NCI-H510A (cell line): ENCODE results near the gene TRIM44.
"Not testable (repeated sequence)": the region's sequence is repeated elsewhere in the genome, so short reads cannot be mapped to it uniquely, and the experiment has no call there.

ENCODE experiments used
- DNase-seq: peaks from one replicate; lab custom pipeline; 2025; lab: John Stamatoyannopoulos, UW

Gene TRIM44

GRCh38 chr11:35815556-35816315 is 153.2 kb downstream of the TRIM44 start:
- no peak for DNase-seq

GRCh38 chr11:35820614-35821013 is 158.0 kb downstream of the TRIM44 start:
- DNase-seq: no peak

GRCh38 chr11:35822815-35823495 is 160.4 kb downstream of the TRIM44 start:
- no peak for DNase-seq

GRCh38 chr11:35823742-35824298 is 161.2 kb downstream of the TRIM44 start:
- no peak for DNase-seq

GRCh38 chr11:35825386-35825785 is 162.8 kb downstream of the TRIM44 start:
- no peak for DNase-seq

GRCh38 chr11:35826006-35826405 is 163.4 kb downstream of the TRIM44 start:
- no peak for DNase-seq

GRCh38 chr11:35826949-35827348 is 164.4 kb downstream of the TRIM44 start:
- DNase-seq: no peak

- no peak for DNase-seq
Observed at GRCh38 chr11:35836205-35836604, 173.6 kb downstream of the TRIM44 start.

- no peak for DNase-seq
Observed at GRCh38 chr11:35838071-35838470, 175.5 kb downstream of the TRIM44 start.

- not testable (repeated sequence) for DNase-seq
Observed at GRCh38 chr11:35838697-35839367, 176.3 kb downstream of the TRIM44 start.

GRCh38 chr11:35839368-35840161 is 177.0 kb downstream of the TRIM44 start:
- no peak for DNase-seq

GRCh38 chr11:35841733-35842132 is 179.2 kb downstream of the TRIM44 start:
- DNase-seq: no peak

GRCh38 chr11:35842958-35843357 is 180.4 kb downstream of the TRIM44 start:
- DNase-seq: no peak

GRCh38 chr11:35844579-35844978 is 182.0 kb downstream of the TRIM44 start:
- DNase-seq: no peak

- DNase-seq: no peak
Observed at GRCh38 chr11:35845860-35846259, 183.3 kb downstream of the TRIM44 start.

GRCh38 chr11:35846874-35847273 is 184.3 kb downstream of the TRIM44 start:
- DNase-seq: no peak

GRCh38 chr11:35847473-35847872 is 184.9 kb downstream of the TRIM44 start:
- DNase-seq: no peak

- no peak for DNase-seq
Observed at GRCh38 chr11:35848616-35849015, 186.0 kb downstream of the TRIM44 start.

- DNase-seq: no peak
Observed at GRCh38 chr11:35850191-35850590, 187.6 kb downstream of the TRIM44 start.

- DNase-seq: no peak
Observed at GRCh38 chr11:35851342-35851741, 188.8 kb downstream of the TRIM44 start.

GRCh38 chr11:35852056-35852455 is 189.5 kb downstream of the TRIM44 start:
- DNase-seq: no peak

GRCh38 chr11:35853971-35854370 is 191.4 kb downstream of the TRIM44 start:
- DNase-seq: no peak
